HG03342 (cell line): ENCODE results near the gene SHPK.

Experiments
- ATAC-seq: cut with Tn5 transposase; IDR thresholded peaks from one replicate; pipeline ENCODE4 v1.9.1; 2021; ENCODE audit warnings: mild to moderate bottlenecking, moderate library complexity; ENCODE audit not compliant: unreplicated experiment

The SHPK gene

DNA sequence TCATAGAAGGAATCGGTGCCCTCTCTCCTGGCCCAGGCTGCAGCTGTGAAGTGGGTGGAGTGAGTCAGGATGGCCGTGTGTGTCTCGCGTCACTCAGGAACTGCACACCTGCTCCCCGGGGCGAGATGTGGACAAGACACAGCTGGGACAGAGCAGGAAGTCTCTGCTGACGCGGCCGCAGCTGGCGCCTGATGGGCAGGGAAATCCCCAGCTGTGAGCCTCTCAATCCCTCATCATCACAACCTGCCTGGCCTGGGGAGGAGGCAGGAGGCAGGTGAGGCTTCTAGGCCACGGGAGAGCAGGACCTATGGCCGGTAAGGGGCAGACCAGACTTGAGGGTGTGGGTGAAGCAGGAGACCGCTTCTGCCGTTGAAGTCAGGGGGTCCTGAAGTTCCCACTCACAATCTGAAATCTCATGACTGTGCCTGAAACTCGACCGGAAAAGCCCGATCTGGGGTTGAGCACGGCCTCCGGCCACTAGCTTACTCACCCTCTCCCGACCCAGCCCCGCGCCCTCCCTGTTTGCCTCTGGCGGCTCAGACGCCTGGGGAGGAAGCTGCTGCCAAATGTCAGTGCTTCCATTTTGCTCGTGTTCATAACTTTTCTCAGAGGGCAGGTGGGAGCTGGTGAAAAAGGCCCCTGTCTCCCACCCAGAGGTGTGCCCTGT, 77.3 kb downstream of the SHPK start:
- peak; percentile 71 for ATAC-seq
